ENCODE results near the gene CASK. TPM values are rescaled to one million over a fixed set of nuclear protein-coding genes. Genes with fewer than 3 reads are reported as not detected.
"Not testable (repeated sequence)": the region's sequence is repeated elsewhere in the genome, so short reads cannot be mapped to it uniquely, and the experiment has no call there.

CASK gene
- total RNA-seq, 6 donors from 2014 or later = 25.1 to 61.6 (median 35.3) TPM

DNA sequence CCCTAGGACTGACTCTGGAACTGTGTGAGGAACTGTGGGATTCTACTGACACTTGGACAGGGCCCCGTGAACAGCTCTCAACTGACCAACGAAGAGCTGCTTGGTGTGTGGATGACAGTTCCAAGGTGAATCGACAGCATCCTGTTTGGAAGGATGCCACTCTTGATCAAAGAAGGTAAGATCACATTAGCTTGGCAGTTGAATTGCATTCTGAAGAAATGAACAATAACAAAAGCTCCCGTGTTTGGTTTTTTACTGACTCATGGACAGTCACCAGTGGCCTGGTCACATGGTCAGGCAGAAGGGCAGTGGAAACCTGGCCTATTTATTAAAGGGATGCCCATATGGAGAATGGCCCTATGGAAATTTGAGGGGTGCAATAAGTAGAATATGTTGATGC, 267.7 kb downstream of the CASK start:
- Histone ChIP-seq H3K9me3 (no peaks in the 10 kb centered on the region), H3K27me3 (no peaks in the 10 kb centered on the region), H3K36me3 (peaks cover 0 to 5% (median 3%) of the 10 kb centered on the region in 4 donors), H3K4me3 (no peak overlapping the region), H3K27ac (no peak overlapping the region), H3K4me1 (no peaks in the 10 kb centered on the region)
- 71 to 74% methylated on average over 1 to 4 of the region's 4 CpGs for WGBS, 2 donors
- ATAC-seq (ENCODE audit: low FRiP score in 2 of 2) (no peak), DNase-seq (no peak)
- no peak for TF ChIP-seq POLR2AphosphoS5 (IDR thresholded peaks at IDR 0.05)
- TF ChIP-seq, protein P1, sequence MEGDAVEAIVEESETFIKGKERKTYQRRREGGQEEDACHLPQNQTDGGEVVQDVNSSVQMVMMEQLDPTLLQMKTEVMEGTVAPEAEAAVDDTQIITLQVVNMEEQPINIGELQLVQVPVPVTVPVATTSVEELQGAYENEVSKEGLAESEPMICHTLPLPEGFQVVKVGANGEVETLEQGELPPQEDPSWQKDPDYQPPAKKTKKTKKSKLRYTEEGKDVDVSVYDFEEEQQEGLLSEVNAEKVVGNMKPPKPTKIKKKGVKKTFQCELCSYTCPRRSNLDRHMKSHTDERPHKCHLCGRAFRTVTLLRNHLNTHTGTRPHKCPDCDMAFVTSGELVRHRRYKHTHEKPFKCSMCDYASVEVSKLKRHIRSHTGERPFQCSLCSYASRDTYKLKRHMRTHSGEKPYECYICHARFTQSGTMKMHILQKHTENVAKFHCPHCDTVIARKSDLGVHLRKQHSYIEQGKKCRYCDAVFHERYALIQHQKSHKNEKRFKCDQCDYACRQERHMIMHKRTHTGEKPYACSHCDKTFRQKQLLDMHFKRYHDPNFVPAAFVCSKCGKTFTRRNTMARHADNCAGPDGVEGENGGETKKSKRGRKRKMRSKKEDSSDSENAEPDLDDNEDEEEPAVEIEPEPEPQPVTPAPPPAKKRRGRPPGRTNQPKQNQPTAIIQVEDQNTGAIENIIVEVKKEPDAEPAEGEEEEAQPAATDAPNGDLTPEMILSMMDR (IDR thresholded peaks at IDR 0.05) = no peak
- no peak for TF ChIP-seq POLR2A (IDR thresholded peaks at IDR 0.05)
- TF ChIP-seq EP300 (IDR thresholded peaks at IDR 0.05) = no peak

DNA sequence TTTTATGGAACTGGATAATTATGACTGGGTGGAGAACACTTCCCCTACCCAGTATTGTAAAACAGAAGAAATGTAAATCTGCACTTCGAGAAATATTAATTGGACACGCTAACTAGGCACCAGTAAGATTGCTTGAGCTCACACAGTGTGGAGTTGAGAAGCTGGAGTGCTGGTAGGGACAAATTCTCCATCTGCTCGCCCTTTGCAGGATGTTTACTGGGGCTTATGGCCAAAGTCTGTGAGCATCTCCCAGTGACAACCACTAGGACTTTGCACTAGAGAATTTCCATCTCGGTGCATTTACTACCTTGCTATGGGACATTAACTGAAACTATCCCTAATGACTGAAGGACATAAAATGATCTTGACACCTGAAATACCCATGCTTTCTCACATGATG, 268.3 kb downstream of the CASK start:
- DNase-seq (no peak), ATAC-seq (ENCODE audit: low FRiP score in 2 of 2) (no peak)
- Histone ChIP-seq H3K4me1 (no peaks in the 10 kb centered on the region), H3K4me3 (no peak overlapping the region), H3K9me3 (no peaks in the 10 kb centered on the region), H3K36me3 (peaks cover 0 to 3% (median 2%) of the 10 kb centered on the region in 4 donors), H3K27ac (no peak overlapping the region), H3K27me3 (no peaks in the 10 kb centered on the region)
- 77 to 82% methylated on average over 4 of the region's 4 CpGs for WGBS, 2 donors
- TF ChIP-seq POLR2A (IDR thresholded peaks at IDR 0.05) (no peak), POLR2AphosphoS5 (IDR thresholded peaks at IDR 0.05) (no peak), EP300 (IDR thresholded peaks at IDR 0.05) (no peak)
- TF ChIP-seq, protein P1 (IDR thresholded peaks at IDR 0.05) = no peak

DNA sequence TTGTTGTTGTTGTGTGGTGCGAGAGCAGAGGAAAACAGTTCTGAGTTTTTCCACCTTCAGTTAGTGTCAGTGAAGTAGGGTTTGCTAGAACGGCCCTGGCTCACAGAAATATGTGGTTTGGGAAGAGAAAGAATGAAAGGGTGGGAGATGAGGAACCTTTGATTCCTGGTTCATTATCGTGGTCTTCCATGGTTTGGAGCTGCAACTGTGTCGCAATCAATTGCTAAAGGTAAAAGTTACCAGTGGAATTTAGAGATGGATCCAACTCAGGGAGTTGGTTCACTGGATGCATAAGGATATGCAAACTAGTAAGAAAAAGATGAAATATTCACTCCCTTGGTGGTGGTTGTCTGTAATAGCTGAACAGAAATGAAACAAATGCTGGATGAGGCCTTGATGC, 270.2 kb downstream of the CASK start:
- TF ChIP-seq, protein P1 (IDR thresholded peaks at IDR 0.05) = no peak
- no peak for TF ChIP-seq POLR2A (IDR thresholded peaks at IDR 0.05)
- no peak for TF ChIP-seq EP300 (IDR thresholded peaks at IDR 0.05)
- TF ChIP-seq POLR2AphosphoS5 (IDR thresholded peaks at IDR 0.05) = no peak
- Histone ChIP-seq H3K4me1 (no peaks in the 10 kb centered on the region), H3K4me3 (no peak overlapping the region), H3K27ac (no peak overlapping the region), H3K36me3 (peaks cover 0 to 3% (median under 1%) of the 10 kb centered on the region in 4 donors), H3K27me3 (no peaks in the 10 kb centered on the region), H3K9me3 (peaks cover 0 to 2% (median 0%) of the 10 kb centered on the region in 4 donors)
- ATAC-seq (ENCODE audit: low FRiP score in 2 of 2) = no peak
- WGBS, 2 donors = 81 to 100% methylated on average over 4 of the region's 4 CpGs
- DNase-seq = no peak

DNA sequence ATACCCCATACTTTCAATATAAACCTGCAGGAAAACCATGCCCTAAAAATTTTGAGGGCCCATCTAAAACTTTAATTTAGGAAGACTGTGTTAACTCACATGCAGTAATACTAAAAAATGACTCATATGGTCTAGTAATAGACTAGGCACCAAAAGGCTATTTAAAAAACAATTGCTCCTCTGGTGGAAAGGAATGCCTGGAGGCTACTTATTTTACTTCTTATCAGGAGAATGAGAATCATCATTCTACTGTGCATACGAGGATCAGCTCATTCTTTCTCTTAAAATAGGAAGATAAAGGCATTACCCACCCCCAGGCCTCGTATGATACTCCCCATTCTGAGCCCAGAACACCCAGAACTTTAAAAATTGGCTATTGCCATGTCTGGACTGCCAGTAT, 277.2 kb downstream of the CASK start:
- not testable (repeated sequence) for H3K36me3 ChIP-seq; H3K27me3 ChIP-seq; H3K9me3 ChIP-seq; H3K27ac ChIP-seq; H3K4me1 ChIP-seq; DNase-seq; H3K4me3 ChIP-seq; ATAC-seq (ENCODE audit: low FRiP score in 2 of 2)
- 62 to 91% methylated on average over 2 of the region's 2 CpGs for WGBS, 2 donors

DNA sequence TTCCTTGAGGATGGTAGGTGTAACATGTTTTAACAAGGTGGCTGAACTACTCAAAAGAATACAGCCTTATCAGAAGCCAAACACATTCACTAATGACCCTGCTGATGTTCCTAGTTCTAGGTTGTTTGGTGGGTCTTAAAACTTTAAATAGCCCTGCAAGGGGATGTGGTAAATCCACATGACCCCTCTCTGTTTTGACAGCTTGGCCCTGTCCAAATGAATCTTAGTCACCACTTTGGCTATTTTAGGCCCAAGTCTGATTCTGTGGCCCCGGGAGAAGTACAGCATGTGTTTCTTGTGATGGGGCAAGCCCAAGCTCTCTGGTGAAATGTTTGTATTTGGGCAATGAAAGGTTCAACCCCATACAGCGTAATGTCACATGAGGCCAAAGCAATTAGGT, 289.1 kb downstream of the CASK start:
- no peak for DNase-seq
- H3K27me3 ChIP-seq = no peaks in the 10 kb centered on the region

More for the DNA sequence above, 289.1 kb downstream of the CASK start:
- no peaks in the 10 kb centered on the region for H3K9me3 ChIP-seq
- TF ChIP-seq POLR2A (IDR thresholded peaks at IDR 0.05) (no peak), EP300 (IDR thresholded peaks at IDR 0.05) (no peak), POLR2AphosphoS5 (IDR thresholded peaks at IDR 0.05) (no peak)
- TF ChIP-seq, protein P1 (IDR thresholded peaks at IDR 0.05) = no peak
- H3K4me3 ChIP-seq = no peak overlapping the region
- no peak overlapping the region for H3K27ac ChIP-seq
- WGBS, 2 donors = 20 to 70% methylated on average over 2 of the region's 2 CpGs
- H3K36me3 ChIP-seq = no peaks in the 10 kb centered on the region
- no peaks in the 10 kb centered on the region for H3K4me1 ChIP-seq
- ATAC-seq (ENCODE audit: low FRiP score in 2 of 2) = no peak

All from upper lobe of left lung (tissue), 6 donors.